Psoas muscle (tissue), 8 donors: Measurements from ENCODE around the gene TRIM15. TPM values are rescaled to one million over a fixed set of nuclear protein-coding genes. Genes with fewer than 3 reads are reported as not detected.
"Not testable (repeated sequence)": the region's sequence is repeated elsewhere in the genome, so short reads cannot be mapped to it uniquely, and the experiment has no call there.

Experiments
- ATAC-seq, 4 donors: fragments of 200-7000 bp; cut with Tn5 transposase; one replicate each; pipeline ENCODE4 v1.9.1; 2020; ENCODE audit warnings: moderate library complexity in 3 of 4, mild to moderate bottlenecking in 2 of 4
- DNase-seq, 2 donors: peaks; one replicate each; pipeline ENCODE4 v3.0.0-alpha.2; 2020
- H3K27ac ChIP-seq: fragments of 200-600 bp; one replicate; pipeline ENCODE4 v1.8.0; 2022
- H3K27me3 ChIP-seq, 3 donors: fragments of 200-600 bp in 1 of 3; one replicate each; pipeline versions ENCODE4 v1.6.1 to v1.8.0; 2013 to 2022; ENCODE audit warnings: low read length in 2 of 3, mild to moderate bottlenecking in 2 of 3, moderate library complexity in 1 of 3; ENCODE audit not compliant: insufficient read depth in 3 of 3
- H3K36me3 ChIP-seq, 2 donors: fragments of 200-600 bp in 1 of 2; one replicate each; pipeline versions ENCODE4 v1.6.1 to v1.8.0; 2013 to 2022; ENCODE audit warnings: low read depth in 1 of 2, mild to moderate bottlenecking in 1 of 2, moderate library complexity in 1 of 2; ENCODE audit not compliant: insufficient read depth in 1 of 2
- H3K4me1 ChIP-seq: fragments of 200-600 bp; one replicate; pipeline ENCODE4 v1.8.0; 2022
- H3K4me3 ChIP-seq: fragments of 200-600 bp; one replicate; pipeline ENCODE4 v1.8.0; 2022; ENCODE audit warnings: mild to moderate bottlenecking
- H3K9me3 ChIP-seq: fragments of 200-600 bp; one replicate; pipeline ENCODE4 v1.8.0; 2022
- CTCF ChIP-seq: fragments of 200-600 bp; IDR thresholded peaks from one replicate; pipeline ENCODE4 v1.8.0; 2022; ENCODE audit warnings: antibody characterized with exemption
- WGBS, 3 donors: extraction: QIAGEN DNeasy Blood & Tissue Kit; methylation state at CpG; one replicate each; pipeline versions ENCODE4 v1.1.6 to v1.1.7; 2013; 5-methylcytosine and 5-hydroxymethylcytosine counted together
- intact Hi-C, 2 donors: fragments of 100-400 bp; cut with DNase I; formaldehyde crosslinking; loops; one replicate each; pipeline versions ENCODE4 v1.11.0 to v1.14.2; 2022
- polyA plus RNA-seq, 3 donors: library from polyadenylated mRNA; stranded (reverse); fragments of 200-250 nt; gene quantifications; one replicate each; pipeline ENCODE4 v1.2.3, GENCODE V29; 2013
- total RNA-seq, 4 donors: library from RNA; stranded (reverse); fragmentation: NEBNext Ultra II Directional in 2 of 4; extraction: Animal tissue kit (Norgen Biotek cat#: 25700) in 2 of 4; gene quantifications; one replicate each; pipeline versions ENCODE4 v1.2.1 to v1.2.4, GENCODE V29; 2021 to 2023
- donor health status: healthy with polysubstance abuse.
- donor health status: DM: no; HTN: no; CAD: no; lungs with moderate emphysema.
- donor health status: Bipolar disorder and iron deficiency.
- donor health status: healthy.
- donor health status: DM: yes; HTN: yes; CAD: no.
- donor health status: DM: no; HTN: no; CAD: no.
- donor health status: DM: no; HTN: no; CAD: no.
- donor health status: DM: yes; HTN: yes; CAD: no.

TRIM15 gene
- total and polyA plus RNA-seq, 7 donors = 0.01 TPM; not detected in 6

- H3K36me3 ChIP-seq = no peaks in the 10 kb centered on the region
- DNase-seq (no peak), ATAC-seq (no peak)
- peaks cover 19% of the 10 kb centered on the region for H3K4me1 ChIP-seq
- H3K9me3 ChIP-seq = no peaks in the 10 kb centered on the region
- WGBS, 3 donors = 70 to 73% (median 72%) methylated on average over 12 to 14 of the region's 14 CpGs
- H3K27ac ChIP-seq = peak overlapping the region; percentile 98
- no peak for TF ChIP-seq CTCF
- intact Hi-C loops = loop anchor here (10.0 kb wide), 3 partner anchors 110 to 330 kb away; partner anchors contain the start of gene TRIM39 (in 1 of the 2)
- H3K27me3 ChIP-seq = no peaks in the 10 kb centered on the region
- H3K4me3 ChIP-seq = peak overlapping the region; percentile 74
Observed at GRCh38 chr6:30214657-30214982, 51.3 kb downstream of the TRIM15 start.

GRCh38 chr6:30216096-30216495 lies 52.8 kb downstream of the TRIM15 start:
- no peak for TF ChIP-seq CTCF
- ATAC-seq (no peak), DNase-seq (no peak)
- Histone ChIP-seq H3K27me3 (no peaks in the 10 kb centered on the region), H3K4me3 (no peak overlapping the region), H3K4me1 (peaks cover 14% of the 10 kb centered on the region), H3K36me3 (no peaks in the 10 kb centered on the region), H3K9me3 (no peaks in the 10 kb centered on the region), H3K27ac (no peak overlapping the region)
- intact Hi-C loops = loop anchor here (5.0 to 10.0 kb wide), 5 partner anchors 109 to 329 kb away; partner anchors contain the start of gene TRIM39 (in 2 of the 2)
- 38 to 41% (median 38%) methylated on average over 3 of the region's 3 CpGs for WGBS, 3 donors

- Histone ChIP-seq H3K4me1 (no peaks in the 10 kb centered on the region), H3K27ac (no peak overlapping the region), H3K9me3 (no peaks in the 10 kb centered on the region), H3K36me3 (no peaks in the 10 kb centered on the region), H3K27me3 (no peaks in the 10 kb centered on the region), H3K4me3 (no peak overlapping the region)
- ATAC-seq = peak; percentile 58 to 66 (median 62)
- intact Hi-C loops = loop anchor here (5.0 to 10.0 kb wide), 5 partner anchors 106 to 326 kb away; partner anchors contain the start of gene TRIM39 (in 2 of the 2)
- no peak for DNase-seq
- peak; percentile 70 for TF ChIP-seq CTCF
- WGBS, 3 donors = 0% methylated on average over 1 of the region's 1 CpG
Observed at GRCh38 chr6:30219244-30219643, 55.9 kb downstream of the TRIM15 start.

- H3K4me3 ChIP-seq, H3K9me3 ChIP-seq, intact Hi-C loops, H3K4me1 ChIP-seq, H3K36me3 ChIP-seq, ATAC-seq, H3K27ac ChIP-seq, H3K27me3 ChIP-seq, DNase-seq: not testable (repeated sequence)
- WGBS, 3 donors = 71 to 81% (median 76%) methylated on average over 6 of the region's 6 CpGs
Observed at GRCh38 chr6:30221395-30221794, 58.0 kb downstream of the TRIM15 start.

GRCh38 chr6:30221956-30222355 lies 58.6 kb downstream of the TRIM15 start:
- H3K4me1 ChIP-seq, intact Hi-C loops, H3K36me3 ChIP-seq, H3K27me3 ChIP-seq, H3K9me3 ChIP-seq, H3K27ac ChIP-seq, H3K4me3 ChIP-seq, ATAC-seq, DNase-seq: not testable (repeated sequence)
- WGBS, 3 donors = 89 to 96% (median 93%) methylated on average over 23 of the region's 23 CpGs

Other genes starting within 250 kb of the TRIM15 start
- 100 to 1,000 TPM in 3 of 4 donors, 10 to 100 TPM in 1; 86.6 to 204 (median 182) TPM for gene HLA-A, start 221.0 kb upstream of the TRIM15 start, total RNA-seq
- gene HLA-A, start 221.0 kb upstream of the TRIM15 start, polyA plus RNA-seq = 100 to 1,000 TPM in 2 of 3 donors, 10 to 100 TPM in 1; 88.0 to 290 (median 125) TPM
- 10 to 100 TPM; 15.4 to 25.9 (median 20.2) TPM for gene POLR1H, start 102.3 kb upstream of the TRIM15 start, total RNA-seq
- gene POLR1H, start 102.3 kb upstream of the TRIM15 start, polyA plus RNA-seq = 10 to 100 TPM; 23.7 to 32.9 (median 32.4) TPM
- 10 to 100 TPM; 31.9 to 48.5 (median 37.8) TPM for gene PPP1R11, start 96.3 kb upstream of the TRIM15 start, total RNA-seq
- gene PPP1R11, start 96.3 kb upstream of the TRIM15 start, polyA plus RNA-seq = 10 to 100 TPM; 59.4 to 81.2 (median 79.8) TPM
- gene RNF39, start 87.8 kb upstream of the TRIM15 start, total RNA-seq = not detected
- gene RNF39, start 87.8 kb upstream of the TRIM15 start, polyA plus RNA-seq = under 1 TPM in 1 of 3 donors, not detected in 2; 0.03 TPM
- not detected for gene TRIM31, start 50.5 kb upstream of the TRIM15 start, total RNA-seq
- gene TRIM31, start 50.5 kb upstream of the TRIM15 start, polyA plus RNA-seq = under 1 TPM in 2 of 3 donors, not detected in 1; 0.01 to 0.15 TPM
- gene TRIM40, start 27.4 kb upstream of the TRIM15 start, total RNA-seq = not detected
- under 1 TPM in 1 of 3 donors, not detected in 2; 0.03 TPM for gene TRIM40, start 27.4 kb upstream of the TRIM15 start, polyA plus RNA-seq
- gene TRIM10, start 2.3 kb upstream of the TRIM15 start, total RNA-seq = under 1 TPM in 1 of 4 donors, not detected in 3; 0.10 TPM
- gene TRIM10, start 2.3 kb upstream of the TRIM15 start, polyA plus RNA-seq = not detected
- gene TRIM26, start 49.9 kb downstream of the TRIM15 start, total RNA-seq = 10 to 100 TPM; 13.2 to 18.1 (median 14.8) TPM
- 10 to 100 TPM; 13.1 to 36.4 (median 17.9) TPM for gene TRIM26, start 49.9 kb downstream of the TRIM15 start, polyA plus RNA-seq
- gene TRIM39, start 163.4 kb downstream of the TRIM15 start, total RNA-seq = 10 to 100 TPM in 2 of 4 donors, 1 to 10 TPM in 2; 7.4 to 16.7 (median 10.0) TPM
- 10 to 100 TPM in 2 of 3 donors, 1 to 10 TPM in 1; 8.9 to 20.9 (median 11.4) TPM for gene TRIM39, start 163.4 kb downstream of the TRIM15 start, polyA plus RNA-seq
- 10 to 100 TPM; 28.9 to 44.2 (median 33.7) TPM for gene RPP21, start 181.6 kb downstream of the TRIM15 start, total RNA-seq
- gene RPP21, start 181.6 kb downstream of the TRIM15 start, polyA plus RNA-seq = 100 to 1,000 TPM; 104 to 120 (median 108) TPM